G401.6 (cell line): ENCODE data around the gene SHKBP1.
"Not testable (repeated sequence)": the region's sequence is repeated elsewhere in the genome, so short reads cannot be mapped to it uniquely, and the experiment has no call there.

Experiments
- FAIRE-seq: peaks from 2 replicates; lab custom pipeline; 2012; peaks lifted over from hg19 to GRCh38; lab: Jason Lieb, UNC

The SHKBP1 gene

GRCh38 chr19:40576585-40577451 is at the start of gene SHKBP1:
SHKBP1 (plus strand) TSS chr19:40576873; CDS start chr19:40576900, 27 bp downstream.
- FAIRE-seq = peak; percentile 89

GRCh38 chr19:40528078-40528477 is 48.6 kb upstream of the SHKBP1 start:
- FAIRE-seq = no peak

GRCh38 chr19:40528533-40529092 is 48.1 kb upstream of the SHKBP1 start:
- FAIRE-seq = no peak

- peak; percentile 31 for FAIRE-seq
Observed at GRCh38 chr19:40529093-40529954, 47.3 kb upstream of the SHKBP1 start.

GRCh38 chr19:40530091-40530901 is 46.4 kb upstream of the SHKBP1 start:
- FAIRE-seq = no peak

GRCh38 chr19:40533508-40533907 is 43.2 kb upstream of the SHKBP1 start:
- FAIRE-seq = no peak

- no peak for FAIRE-seq
Observed at GRCh38 chr19:40534148-40534547, 42.5 kb upstream of the SHKBP1 start.

GRCh38 chr19:40539070-40539469 is 37.6 kb upstream of the SHKBP1 start:
- no peak for FAIRE-seq

GRCh38 chr19:40542202-40542859 is 34.3 kb upstream of the SHKBP1 start:
- FAIRE-seq = no peak

- FAIRE-seq = no peak
Observed at GRCh38 chr19:40543029-40543597, 33.6 kb upstream of the SHKBP1 start.

GRCh38 chr19:40546153-40546841 is 30.4 kb upstream of the SHKBP1 start:
- not testable (repeated sequence) for FAIRE-seq

GRCh38 chr19:40547190-40547589 is 29.5 kb upstream of the SHKBP1 start:
- FAIRE-seq = not testable (repeated sequence)

- FAIRE-seq = no peak
Observed at GRCh38 chr19:40547836-40548235, 28.8 kb upstream of the SHKBP1 start.

GRCh38 chr19:40549007-40549708 is 27.5 kb upstream of the SHKBP1 start:
- FAIRE-seq = no peak

- no peak for FAIRE-seq
Observed at GRCh38 chr19:40550951-40551350, 25.7 kb upstream of the SHKBP1 start.

GRCh38 chr19:40552848-40553247 is 23.8 kb upstream of the SHKBP1 start:
- FAIRE-seq = no peak

GRCh38 chr19:40553885-40554857 is 22.5 kb upstream of the SHKBP1 start:
- no peak for FAIRE-seq

- FAIRE-seq = no peak
Observed at GRCh38 chr19:40555978-40556689, 20.5 kb upstream of the SHKBP1 start.
